Right lobe of liver (tissue), 6 donors: Measurements from ENCODE around the gene SYT17. TPM values are rescaled to one million over a fixed set of nuclear protein-coding genes. Genes with fewer than 3 reads are reported as not detected.

ENCODE experiments used
- ATAC-seq, 4 donors: fragments of 200-7000 bp; cut with Tn5 transposase; one replicate each; pipeline ENCODE4 v1.9.1; 2020; ENCODE audit warnings: mild to moderate bottlenecking in 4 of 4, moderate library complexity in 4 of 4
- DNase-seq, 3 donors: peaks; one replicate each; pipeline ENCODE4 v3.0.0-alpha.2; 2020
- H3K27ac ChIP-seq, 3 donors: fragments of 200-600 bp; one replicate each; pipeline ENCODE4 v1.8.0; 2022
- H3K27me3 ChIP-seq, 2 donors: fragments of 200-600 bp; one replicate each; pipeline ENCODE4 v1.8.0; 2022
- H3K36me3 ChIP-seq, 4 donors: fragments of 200-600 bp; sonication (generic) in 1 of 4; one replicate each; pipeline versions ENCODE4 v1.5.1 to v1.8.0; 2017 to 2022; ENCODE audit warnings: control low read depth in 1 of 4
- H3K4me1 ChIP-seq, 4 donors: fragments of 200-600 bp; sonication (generic) in 1 of 4; one replicate each; pipeline versions ENCODE4 v1.5.1 to v1.8.0; 2017 to 2022; ENCODE audit warnings: control low read depth in 1 of 4
- H3K4me3 ChIP-seq, 3 donors: fragments of 200-600 bp; one replicate each; pipeline ENCODE4 v1.8.0; 2022
- H3K9me3 ChIP-seq, 4 donors: fragments of 200-600 bp; sonication (generic) in 1 of 4; one replicate each; pipeline versions ENCODE4 v1.5.1 to v1.8.0; 2017 to 2022; ENCODE audit warnings: control low read depth in 1 of 4
- CTCF ChIP-seq, 4 donors: fragments of 200-600 bp in 3 of 4; fragments of 450-650 bp in 1 of 4; IDR thresholded peaks; one replicate each; pipeline versions ENCODE4 v1.5.1 to v1.8.0; 2016 to 2022; ENCODE audit warnings: antibody characterized with exemption in 4 of 4, mild to moderate bottlenecking in 2 of 4
- POLR2A ChIP-seq: fragments of 450-650 bp; IDR thresholded peaks from one replicate; pipeline ENCODE4 v1.6.1; 2017; ENCODE audit warnings: antibody characterized with exemption, mild to moderate bottlenecking
- WGBS: methylation state at CpG from one replicate; pipeline ENCODE4 v1.1.6; 2018; ENCODE audit warnings: low coverage, low lambda C conversion rate; ENCODE audit not compliant: insufficient coverage; ENCODE audit errors: missing lambda C conversion rate; 5-methylcytosine and 5-hydroxymethylcytosine counted together
- intact Hi-C, 2 donors: fragments of 100-400 bp; cut with DNase I; formaldehyde crosslinking; loops; one replicate each; pipeline versions ENCODE4 v1.11.2 to v1.14.1; 2022
- total RNA-seq, 6 experiments: library from RNA; depleted of rRNA in 2 of 6; stranded (reverse); fragments of >200 nt in 2 of 6; fragmentation: NEBNext Ultra II Directional in 3 of 6; extraction: Animal tissue kit (Norgen Biotek cat#: 25700) in 3 of 6; gene quantifications; one replicate each; pipeline versions ENCODE4 v1.1.0 to v1.2.4, GENCODE V29; 2016 to 2023
- donor health status: DM: no; HTN: yes; CAD: no.
- donor health status: DM: no; HTN: no; CAD: no.
- donor health status: DM: no; HTN: no; CAD: no.
- donor health status: DM: no; HTN: yes; CAD: no.
- donor health status: DM: no; HTN: yes; CAD: no.

SYT17 gene
- total RNA-seq, 6 experiments from 2014 or later = 8.2 to 14.1 (median 9.5) TPM

- DNase-seq (no peak), ATAC-seq (no peak)
- 100% methylated on average over 3 of the region's 4 CpGs for WGBS
- Histone ChIP-seq H3K27me3 (no peaks in the 10 kb centered on the region), H3K27ac (no peak overlapping the region), H3K9me3 (no peaks in the 10 kb centered on the region), H3K4me1 (no peaks in the 10 kb centered on the region), H3K4me3 (no peak overlapping the region), H3K36me3 (no peaks in the 10 kb centered on the region)
- intact Hi-C loops = no loop called here
- TF ChIP-seq CTCF (IDR thresholded peaks at IDR 0.05) = no peak
- no peak for TF ChIP-seq POLR2A
These were observed 20.4 kb upstream of the SYT17 start for GRCh38 chr16:19147627-19148026.

GRCh38 chr16:19148189-19148588 is 19.9 kb upstream of the SYT17 start:
- no peak overlapping the region for H3K4me3 ChIP-seq
- no peaks in the 10 kb centered on the region for H3K27me3 ChIP-seq
- TF ChIP-seq CTCF (IDR thresholded peaks at IDR 0.05) (no peak), POLR2A (no peak)
- H3K4me1 ChIP-seq = no peaks in the 10 kb centered on the region
- ATAC-seq = no peak
- H3K9me3 ChIP-seq = no peaks in the 10 kb centered on the region
- intact Hi-C loops = no loop called here
- 79% methylated on average over 5 of the region's 5 CpGs for WGBS
- H3K36me3 ChIP-seq = no peaks in the 10 kb centered on the region
- no peak for DNase-seq
- no peak overlapping the region for H3K27ac ChIP-seq

GRCh38 chr16:19151310-19151709 is 16.7 kb upstream of the SYT17 start:
- Histone ChIP-seq H3K4me1 (no peaks in the 10 kb centered on the region), H3K9me3 (no peaks in the 10 kb centered on the region), H3K27ac (no peak overlapping the region), H3K36me3 (no peaks in the 10 kb centered on the region), H3K27me3 (no peaks in the 10 kb centered on the region), H3K4me3 (no peak overlapping the region)
- WGBS = 27% methylated on average over 2 of the region's 2 CpGs
- intact Hi-C loops = no loop called here
- DNase-seq (no peak), ATAC-seq (no peak)
- no peak for TF ChIP-seq POLR2A
- no peak for TF ChIP-seq CTCF (IDR thresholded peaks at IDR 0.05)

GRCh38 chr16:19152042-19152441 is 16.0 kb upstream of the SYT17 start:
- H3K27ac ChIP-seq = no peak overlapping the region
- H3K4me1 ChIP-seq = no peaks in the 10 kb centered on the region
- WGBS = 62% methylated on average over 1 of the region's 1 CpG
- ATAC-seq = no peak
- no peaks in the 10 kb centered on the region for H3K9me3 ChIP-seq
- H3K4me3 ChIP-seq = no peak overlapping the region
- TF ChIP-seq POLR2A (no peak), CTCF (IDR thresholded peaks at IDR 0.05) (no peak)
- DNase-seq = no peak
- no peaks in the 10 kb centered on the region for H3K36me3 ChIP-seq
- intact Hi-C loops = no loop called here
- H3K27me3 ChIP-seq = no peaks in the 10 kb centered on the region

- ATAC-seq = no peak
- 49% methylated on average over 4 of the region's 4 CpGs for WGBS
These were observed 14.2 kb upstream of the SYT17 start for GRCh38 chr16:19153876-19154275.

More at GRCh38 chr16:19153876-19154275, 14.2 kb upstream of the SYT17 start:
- Histone ChIP-seq H3K4me3 (no peak overlapping the region), H3K36me3 (no peaks in the 10 kb centered on the region), H3K9me3 (no peaks in the 10 kb centered on the region), H3K27ac (no peak overlapping the region), H3K4me1 (no peaks in the 10 kb centered on the region), H3K27me3 (no peaks in the 10 kb centered on the region)
- no peak for TF ChIP-seq POLR2A
- TF ChIP-seq CTCF (IDR thresholded peaks at IDR 0.05) = no peak
- no peak for DNase-seq
- intact Hi-C loops = no loop called here
